Suppressor macrophage treated with lipopolysaccharide for 1 hour (primary cell): ENCODE data around the gene TMEM132D.

Source experiments
- DNase-seq, 3 donors: peaks; one replicate each; pipeline ENCODE4 v3.0.0-alpha.2; 2020 to 2022

The TMEM132D gene

GRCh38 chr12:129312048-129312447 is 591.8 kb downstream of the TMEM132D start:
- DNase-seq = no peak

DNA sequence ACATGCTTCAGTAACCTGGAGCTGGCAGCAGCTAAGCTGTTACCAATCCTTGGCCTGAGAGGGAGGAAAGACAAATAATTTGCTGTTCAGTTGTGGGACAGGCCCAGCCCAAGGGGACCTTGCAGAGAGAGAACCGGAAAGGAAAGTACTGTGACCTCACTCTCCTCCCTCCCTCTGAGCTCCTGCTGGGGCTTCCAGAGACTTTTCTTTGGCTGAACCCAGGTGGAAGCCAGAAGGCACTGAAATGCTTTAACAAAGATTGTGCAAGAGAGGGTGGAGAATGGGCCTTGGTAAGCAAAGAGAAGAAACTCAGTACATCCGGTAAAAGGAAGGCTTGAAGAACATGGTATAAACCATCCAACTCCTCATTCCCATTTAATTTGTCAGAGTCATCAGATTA is 593.5 kb downstream of the TMEM132D start:
- no peak for DNase-seq

DNA sequence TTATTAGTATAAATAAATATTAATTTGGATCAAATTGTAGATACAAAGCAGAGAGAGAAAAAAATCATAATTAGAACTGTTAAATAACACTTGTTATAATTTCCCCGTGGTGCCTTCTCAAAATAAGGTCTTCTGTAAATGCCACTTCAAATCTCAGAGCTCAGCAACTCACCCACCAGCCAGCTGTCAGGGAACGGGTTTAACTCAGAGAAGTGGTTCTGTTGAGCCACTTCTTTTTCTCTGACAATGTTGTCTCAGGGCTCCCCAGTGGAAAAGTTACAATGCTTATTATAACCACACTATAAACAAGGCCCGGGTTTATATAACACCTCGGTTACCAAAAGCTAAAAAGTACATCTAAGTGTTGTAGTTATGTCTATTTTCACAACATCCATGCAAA is 598.0 kb downstream of the TMEM132D start:
- DNase-seq = no peak

- DNase-seq = no peak
These were observed 599.3 kb downstream of the TMEM132D start for GRCh38 chr12:129304529-129304928.

GRCh38 chr12:129300011-129300410 is 603.8 kb downstream of the TMEM132D start:
- DNase-seq = no peak

DNA sequence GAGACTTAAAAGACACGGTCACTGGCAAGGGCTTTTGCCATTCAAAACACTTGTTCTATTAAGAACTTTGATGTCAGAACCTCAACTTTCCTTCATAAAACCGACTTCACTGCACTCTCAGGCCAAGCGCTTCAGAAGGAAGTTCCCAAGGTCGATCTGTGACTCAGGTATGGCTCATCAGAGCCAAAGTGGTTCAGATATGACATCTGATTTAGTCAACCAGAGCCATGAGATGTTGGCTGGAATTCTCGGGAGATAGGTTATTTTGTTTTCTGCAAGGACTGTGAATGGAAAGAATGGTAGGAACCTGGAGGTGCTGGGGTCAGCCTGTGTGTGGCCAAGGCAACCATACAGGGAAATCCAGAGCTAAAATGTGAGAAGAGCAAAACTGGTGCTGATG is 604.9 kb downstream of the TMEM132D start:
- DNase-seq = no peak

DNA sequence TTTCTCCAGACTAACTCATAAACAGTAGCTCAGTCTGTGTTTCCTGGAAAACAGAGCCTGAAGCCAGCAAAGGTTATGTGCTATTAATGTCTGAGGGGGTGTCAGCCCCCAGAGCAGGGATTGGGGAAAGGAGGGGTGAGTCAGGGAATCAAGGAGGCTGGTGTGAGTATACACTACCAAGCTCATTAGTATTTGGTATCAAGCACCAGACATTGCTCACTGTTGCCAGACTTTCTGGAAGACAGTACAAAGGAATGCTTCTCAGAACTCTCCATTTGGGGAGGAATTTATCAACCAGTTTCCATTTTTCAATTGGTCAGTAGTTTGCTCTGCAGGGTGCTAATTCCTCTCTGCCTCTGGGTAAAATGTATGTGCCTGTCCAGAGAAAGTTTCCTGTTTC is 607.2 kb downstream of the TMEM132D start:
- DNase-seq = no peak

DNA sequence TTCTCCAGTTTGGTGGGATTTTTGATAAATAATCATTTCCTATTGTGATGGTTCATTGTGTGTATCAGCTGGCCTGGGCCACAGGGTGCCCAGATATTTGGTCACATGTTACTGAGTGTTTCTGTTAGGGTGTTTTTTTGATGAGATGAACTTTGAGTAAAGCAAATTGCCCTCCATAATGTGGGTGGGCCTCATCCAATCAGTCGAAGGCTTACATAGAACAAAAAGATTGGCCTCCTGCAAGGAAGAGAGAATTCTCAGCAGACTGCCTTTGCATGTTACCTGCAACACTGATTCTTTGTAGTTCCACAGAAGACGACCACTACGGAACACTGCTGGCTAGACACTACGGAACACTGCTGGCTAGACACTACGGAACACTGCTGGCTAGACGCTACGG is 609.0 kb downstream of the TMEM132D start:
- DNase-seq = no peak

- DNase-seq = no peak
These were observed 624.1 kb downstream of the TMEM132D start for GRCh38 chr12:129279771-129280170.

DNA sequence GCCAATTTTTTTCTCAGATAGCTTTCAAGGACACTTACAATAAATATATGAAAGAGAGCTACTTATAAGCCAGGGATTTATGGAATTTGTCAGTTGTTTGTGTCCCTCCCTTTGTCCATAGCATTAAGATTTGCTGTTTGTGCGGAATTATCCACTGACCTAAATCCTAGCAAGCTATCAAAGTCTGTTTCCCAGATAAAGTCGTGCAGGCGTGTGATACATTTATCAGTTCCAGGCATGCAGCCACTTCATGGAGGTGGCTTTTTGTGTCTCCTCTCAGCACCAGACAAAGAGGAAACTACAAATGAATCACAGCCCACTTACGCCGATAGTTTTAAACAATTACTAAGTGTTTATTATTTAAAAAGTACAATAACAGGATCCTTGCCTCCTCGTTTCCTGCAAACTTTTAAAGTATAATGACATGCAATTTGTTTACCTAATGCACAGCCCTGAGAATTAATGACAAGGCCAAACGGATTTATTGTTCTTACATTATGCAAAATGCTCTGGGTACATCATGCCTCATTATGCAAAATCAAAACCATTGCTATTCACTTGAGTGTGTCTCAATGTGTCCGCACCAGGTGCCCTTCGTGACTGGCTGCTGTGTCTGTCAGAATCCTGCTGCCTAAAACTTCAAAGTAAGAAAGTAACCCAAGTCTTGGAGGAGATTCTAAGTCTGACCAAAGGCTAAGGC is 627.3 kb downstream of the TMEM132D start:
- no peak for DNase-seq

- no peak for DNase-seq
These were observed 633.9 kb downstream of the TMEM132D start for GRCh38 chr12:129269756-129270495.

GRCh38 chr12:129258781-129259318 is 645.0 kb downstream of the TMEM132D start:
- DNase-seq = no peak

DNA sequence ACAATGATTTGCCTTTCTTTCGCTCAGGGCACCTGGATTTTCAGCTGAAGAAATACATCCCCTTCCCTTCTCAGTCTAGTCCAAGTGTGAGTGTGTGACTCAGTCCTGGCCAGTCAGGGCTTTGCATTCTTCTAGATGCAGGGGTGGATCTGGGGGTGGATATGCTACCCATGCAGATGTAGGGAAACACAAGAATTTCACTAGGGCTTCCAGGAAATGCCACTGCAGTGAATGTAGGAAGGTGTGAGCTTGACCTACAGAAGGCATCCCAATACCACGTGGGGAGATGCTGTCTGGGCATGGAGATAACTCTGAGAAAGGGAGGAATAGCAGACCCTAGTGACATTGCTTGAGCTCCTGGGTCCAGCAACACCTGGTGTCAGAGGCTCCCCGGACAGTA is 646.3 kb downstream of the TMEM132D start:
- no peak for DNase-seq

DNA sequence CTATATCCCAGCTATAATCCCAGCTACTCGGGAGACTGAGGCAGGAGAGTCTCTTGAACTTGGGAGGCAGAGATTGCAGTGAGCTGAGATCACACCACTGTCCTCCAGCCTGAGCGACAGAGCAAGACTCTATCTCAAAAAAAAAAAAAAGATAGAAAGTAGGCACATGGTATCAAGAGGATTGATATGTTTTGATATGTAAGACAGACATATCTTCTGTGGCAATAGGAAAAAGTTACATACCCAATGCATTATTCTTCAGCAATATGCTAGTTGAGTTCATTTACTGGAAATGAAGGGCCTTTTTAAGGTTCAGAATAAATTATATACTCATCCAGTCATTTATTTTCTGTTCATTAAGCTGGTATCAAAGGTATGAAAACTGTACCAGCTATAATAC is 657.2 kb downstream of the TMEM132D start:
- no peak for DNase-seq

DNA sequence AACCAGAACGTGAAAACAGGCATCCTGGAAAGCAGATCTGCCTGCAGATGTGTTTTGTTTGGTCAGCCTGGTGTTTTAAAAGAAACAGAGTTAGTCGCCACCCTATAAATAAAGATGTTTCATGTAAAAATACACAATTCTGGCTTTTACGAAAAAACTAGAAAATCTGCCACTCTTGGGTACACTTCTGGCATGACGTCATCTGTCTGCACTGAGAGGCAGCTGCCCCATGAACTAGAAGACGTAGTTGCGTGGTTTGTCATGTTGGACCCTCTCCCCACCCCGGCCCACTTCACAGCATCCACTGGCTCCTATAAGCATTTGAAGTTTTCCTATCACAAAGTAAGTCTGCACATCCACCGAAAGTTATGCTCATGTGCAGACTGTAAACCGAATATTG is 658.1 kb downstream of the TMEM132D start:
- no peak for DNase-seq

- DNase-seq = no peak
These were observed 662.0 kb downstream of the TMEM132D start for GRCh38 chr12:129241852-129242251.

- DNase-seq = no peak
These were observed 665.9 kb downstream of the TMEM132D start for GRCh38 chr12:129237881-129238280.

DNA sequence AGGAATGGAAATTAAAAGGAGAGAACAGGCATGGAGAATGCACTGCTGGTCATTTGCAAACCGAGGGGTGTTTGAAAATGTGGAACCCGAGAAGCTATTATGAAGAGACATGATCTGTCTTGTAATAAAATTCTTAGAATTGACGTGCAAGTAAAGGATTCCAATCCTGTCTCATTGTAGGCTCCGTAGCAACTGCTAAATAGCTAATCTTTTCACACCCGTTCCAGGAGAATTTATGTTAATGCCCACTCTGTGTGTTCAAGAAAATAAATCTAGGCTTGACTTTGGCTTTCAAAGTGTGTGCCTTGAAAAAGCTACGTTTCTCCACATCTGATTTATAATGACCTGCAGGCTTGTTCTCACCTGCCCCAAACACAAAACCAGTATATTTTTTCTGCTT is 669.6 kb downstream of the TMEM132D start:
- DNase-seq = no peak

GRCh38 chr12:129231491-129231890 is 672.3 kb downstream of the TMEM132D start:
- no peak for DNase-seq

- no peak for DNase-seq
These were observed 672.8 kb downstream of the TMEM132D start for GRCh38 chr12:129230995-129231394.

GRCh38 chr12:129226851-129227250 is 677.0 kb downstream of the TMEM132D start:
- no peak for DNase-seq

GRCh38 chr12:129226005-129226404 is 677.8 kb downstream of the TMEM132D start:
- no peak for DNase-seq

- no peak for DNase-seq
These were observed 688.3 kb downstream of the TMEM132D start for GRCh38 chr12:129215556-129215955.

GRCh38 chr12:129213551-129213950 is 690.3 kb downstream of the TMEM132D start:
- no peak for DNase-seq
